ENCODE measurements around the gene ZBTB14. TPM values are rescaled to one million over a fixed set of nuclear protein-coding genes. Genes with fewer than 3 reads are reported as not detected.

The ZBTB14 gene
- total RNA-seq, 2 experiments from 2014 or later = 23.9 to 25.5 TPM

- intact Hi-C loops (cut with micrococcal nuclease) = loop anchor here (10.0 kb wide), 1 partner anchor 223 kb away; no protein-coding TSS in a partner anchor
- CTCF ChIA-PET = interaction anchor here (1.3 to 1.7 kb wide), 3 partner anchors 12 to 60 kb away, joined by 3 to 8 read pairs (median 6); no protein-coding TSS in a partner anchor
- peaks cover 20% of the 10 kb centered on the region for H3K4me1 Mint-ChIP-seq (ENCODE audit: low read depth)
- no peak overlapping the region for H3K4me3 Mint-ChIP-seq
- no peak for DNase-seq
- TF ChIP-seq CTCF (IDR thresholded peaks at IDR 0.05) = no peak
- no peak overlapping the region for H3K27ac Mint-ChIP-seq
- peaks cover 8% of the 10 kb centered on the region for H3K27me3 Mint-ChIP-seq
- H3K9me3 Mint-ChIP-seq = no peaks in the 10 kb centered on the region
- peaks cover 13% of the 10 kb centered on the region for H3K36me3 Mint-ChIP-seq (ENCODE audit: low read depth)
- no peak for ATAC-seq
- POLR2A ChIA-PET = interaction anchor here (0.6 to 5.0 kb wide), 5 partner anchors 14 to 70 kb away, joined by 3 to 101 read pairs (median 6); no protein-coding TSS in a partner anchor
Observed at GRCh38 chr18:5297597-5297996, 2.1 kb upstream of the ZBTB14 start.

- H3K36me3 Mint-ChIP-seq (ENCODE audit: low read depth) = peaks cover 19% of the 10 kb centered on the region
- DNase-seq (peak; percentile 86), ATAC-seq (peak; percentile 21)
- H3K27ac Mint-ChIP-seq = peak overlapping the region; percentile 97
- H3K4me3 Mint-ChIP-seq = peak overlapping the region; percentile 83
- H3K27me3 Mint-ChIP-seq = peaks cover 3% of the 10 kb centered on the region
- H3K9me3 Mint-ChIP-seq = no peaks in the 10 kb centered on the region
- no peak for TF ChIP-seq CTCF (IDR thresholded peaks at IDR 0.05)
- CTCF ChIA-PET = interaction anchor here (1.3 to 1.7 kb wide), 3 partner anchors 13 to 59 kb away, joined by 3 to 8 read pairs (median 6); no protein-coding TSS in a partner anchor
- POLR2A ChIA-PET = interaction anchor here (0.6 to 5.0 kb wide), 11 partner anchors 9 to 201 kb away, joined by 3 to 101 read pairs (median 4); no protein-coding TSS in a partner anchor
- intact Hi-C loops (cut with micrococcal nuclease) = loop anchor here (10.0 kb wide), 1 partner anchor 222 kb away; no protein-coding TSS in a partner anchor
- peaks cover 23% of the 10 kb centered on the region for H3K4me1 Mint-ChIP-seq (ENCODE audit: low read depth)
Observed at GRCh38 chr18:5296706-5297320, 1.3 kb upstream of the ZBTB14 start.

DNA sequence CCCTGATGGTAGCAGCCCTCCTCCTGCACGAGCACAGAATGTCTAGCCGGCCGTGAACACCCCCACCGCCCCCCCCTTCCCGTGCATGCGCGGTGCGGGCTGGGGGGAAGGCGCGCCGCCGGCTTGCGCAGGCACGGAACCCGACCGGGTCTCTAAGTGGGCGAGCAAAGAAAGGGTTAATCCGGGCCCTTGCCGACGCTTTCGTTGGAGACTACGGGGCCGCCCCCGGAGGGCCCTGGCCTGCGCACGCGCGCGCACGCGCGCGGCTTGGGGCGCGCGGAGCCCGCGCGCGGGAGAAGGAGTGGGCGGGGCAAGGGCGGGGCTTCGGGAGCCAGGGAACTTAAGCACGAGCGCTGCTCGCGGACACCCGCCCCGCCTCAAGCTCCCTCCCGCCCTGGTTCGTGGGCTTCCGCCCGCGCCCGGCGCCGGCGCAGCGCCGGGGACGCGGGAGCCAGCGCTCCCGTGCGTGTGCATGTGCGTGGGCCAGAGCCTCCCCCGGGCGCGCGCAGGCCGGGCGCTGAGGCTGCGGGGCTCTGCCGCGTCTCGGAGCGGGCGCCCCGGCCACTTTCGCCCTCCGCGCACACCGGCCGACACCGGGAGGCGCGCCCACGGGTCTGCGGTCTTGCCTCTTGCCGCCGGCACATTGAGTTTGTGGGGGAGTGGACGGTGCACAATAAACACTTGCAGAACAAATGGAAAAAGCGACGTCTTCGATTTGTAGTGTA lies 617 bp upstream of the ZBTB14 start:
- H3K27ac Mint-ChIP-seq = peak overlapping the region; percentile 97
- POLR2A ChIA-PET = interaction anchor here (0.7 to 5.0 kb wide), 13 partner anchors 8 to 200 kb away, joined by 3 to 101 read pairs (median 6); no protein-coding TSS in a partner anchor
- H3K4me1 Mint-ChIP-seq (ENCODE audit: low read depth) = peaks cover 28% of the 10 kb centered on the region
- peak overlapping the region; percentile 83 for H3K4me3 Mint-ChIP-seq
- H3K9me3 Mint-ChIP-seq = no peaks in the 10 kb centered on the region
- peak; percentile 78 for ATAC-seq
- DNase-seq = peak; percentile 95
- CTCF ChIA-PET = interaction anchor here (1.3 to 1.7 kb wide), 3 partner anchors 13 to 58 kb away, joined by 3 to 8 read pairs (median 6); no protein-coding TSS in a partner anchor
- peaks cover 26% of the 10 kb centered on the region for H3K36me3 Mint-ChIP-seq (ENCODE audit: low read depth)
- intact Hi-C loops (cut with micrococcal nuclease) = loop anchor here (2.0 to 10.0 kb wide), 2 partner anchors 57 to 221 kb away; no protein-coding TSS in a partner anchor
- H3K27me3 Mint-ChIP-seq = peaks cover under 1% of the 10 kb centered on the region
- TF ChIP-seq CTCF (IDR thresholded peaks at IDR 0.05) = no peak

- DNase-seq = peak; percentile 80
- intact Hi-C loops (cut with micrococcal nuclease) = loop anchor here (2.0 to 10.0 kb wide), 2 partner anchors 56 to 220 kb away; no protein-coding TSS in a partner anchor
- no peak for TF ChIP-seq CTCF (IDR thresholded peaks at IDR 0.05)
- POLR2A ChIA-PET = interaction anchor here (0.5 to 5.0 kb wide), 12 partner anchors 8 to 135 kb away, joined by 3 to 101 read pairs (median 4); no protein-coding TSS in a partner anchor
- peak; percentile 5 for ATAC-seq
- peak overlapping the region; percentile 91 for H3K27ac Mint-ChIP-seq
- CTCF ChIA-PET = interaction anchor here (0.6 to 2.1 kb wide), 4 partner anchors 8 to 57 kb away, joined by 3 to 16 read pairs (median 4); no protein-coding TSS in a partner anchor
- H3K9me3 Mint-ChIP-seq = no peaks in the 10 kb centered on the region
- peaks cover 38% of the 10 kb centered on the region for H3K36me3 Mint-ChIP-seq (ENCODE audit: low read depth)
- H3K27me3 Mint-ChIP-seq = no peaks in the 10 kb centered on the region
- H3K4me1 Mint-ChIP-seq (ENCODE audit: low read depth) = peaks cover 31% of the 10 kb centered on the region
- peak overlapping the region; percentile 83 for H3K4me3 Mint-ChIP-seq
Observed at GRCh38 chr18:5294457-5295230, 882 bp downstream of the ZBTB14 start.
